ENCODE data around the gene TMPRSS3.

TMPRSS3 gene

DNA sequence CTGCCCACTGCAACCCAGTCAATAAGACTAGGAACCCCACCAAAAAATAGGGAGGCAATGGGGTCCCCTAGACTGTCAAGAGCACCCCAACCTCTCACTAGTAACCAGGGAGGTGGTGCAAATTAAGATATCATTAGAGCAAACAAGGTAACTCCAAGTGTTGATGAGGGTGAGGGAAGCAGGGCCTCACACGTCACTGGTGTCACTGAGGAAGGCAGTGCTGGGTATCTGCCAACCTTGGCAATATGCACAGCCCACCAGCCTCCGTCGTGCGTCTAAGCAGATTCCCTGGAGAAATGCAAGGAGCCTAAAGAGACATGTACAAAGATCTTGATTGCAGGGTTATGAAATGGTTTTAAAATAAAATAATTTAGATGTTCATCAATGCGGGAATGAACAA lies 11.6 kb upstream of the TMPRSS3 start:
- H3K27ac Mint-ChIP-seq = peak overlapping the region; percentile 97
- no peaks in the 10 kb centered on the region for H3K27me3 Mint-ChIP-seq
- H3K4me1 Mint-ChIP-seq = peaks cover 49% of the 10 kb centered on the region
- ATAC-seq (no peak), DNase-seq (no peak)
- H3K4me3 Mint-ChIP-seq = peak overlapping the region; percentile 98
- peaks cover 53% of the 10 kb centered on the region for H3K36me3 Mint-ChIP-seq (ENCODE audit: low read depth)
- H3K9me3 Mint-ChIP-seq = no peaks in the 10 kb centered on the region

DNA sequence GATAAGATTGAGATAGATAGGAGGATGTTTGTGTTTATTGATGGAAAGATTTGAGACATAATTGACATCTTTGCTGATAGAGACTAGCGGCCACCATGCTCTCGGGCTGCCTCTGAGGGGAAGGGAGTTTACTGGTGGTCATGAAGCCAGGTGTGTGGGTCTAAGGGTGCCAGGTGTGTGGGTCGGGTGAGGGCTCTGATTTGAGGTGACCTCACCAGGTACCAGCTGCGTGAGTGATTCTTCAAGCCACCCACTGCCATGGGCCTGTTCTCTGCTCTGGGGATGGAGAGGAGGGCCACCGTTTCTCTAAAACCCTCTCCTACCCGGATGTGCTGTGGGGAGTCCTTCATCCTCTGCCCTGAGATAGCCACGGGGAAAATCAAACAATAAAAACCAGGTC lies 11.0 kb upstream of the TMPRSS3 start:
- peaks cover 56% of the 10 kb centered on the region for H3K36me3 Mint-ChIP-seq (ENCODE audit: low read depth)
- no peak for DNase-seq
- H3K9me3 Mint-ChIP-seq = peaks cover 4% of the 10 kb centered on the region
- peaks cover 54% of the 10 kb centered on the region for H3K4me1 Mint-ChIP-seq
- peak overlapping the region; percentile 98 for H3K4me3 Mint-ChIP-seq
- H3K27ac Mint-ChIP-seq = peak overlapping the region; percentile 97
- no peak for ATAC-seq
- no peaks in the 10 kb centered on the region for H3K27me3 Mint-ChIP-seq

DNA sequence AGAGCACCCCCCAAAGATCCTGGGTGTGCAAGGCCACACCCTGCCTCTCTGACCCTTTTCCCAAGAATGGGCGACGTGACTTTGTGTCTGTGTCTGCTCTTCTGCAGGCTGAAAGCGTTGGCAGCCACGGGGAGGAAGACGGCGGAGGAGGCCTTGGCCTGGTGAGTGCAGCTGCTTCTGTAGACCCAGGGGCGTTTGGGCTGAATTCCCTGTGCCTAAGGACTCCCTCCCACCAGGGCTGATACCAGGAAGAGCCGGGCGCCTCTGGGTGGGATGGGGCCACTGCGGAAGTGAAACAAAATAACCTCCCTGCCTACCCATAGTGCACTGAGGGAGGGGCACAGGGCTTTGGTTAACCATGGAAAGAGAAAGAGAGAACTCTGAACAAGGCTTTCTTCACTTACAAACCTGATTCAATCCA lies 10.4 kb upstream of the TMPRSS3 start:
- DNase-seq = peak; percentile 72
- peak; percentile 70 for ATAC-seq
- H3K9me3 Mint-ChIP-seq = peaks cover 10% of the 10 kb centered on the region

DNA sequence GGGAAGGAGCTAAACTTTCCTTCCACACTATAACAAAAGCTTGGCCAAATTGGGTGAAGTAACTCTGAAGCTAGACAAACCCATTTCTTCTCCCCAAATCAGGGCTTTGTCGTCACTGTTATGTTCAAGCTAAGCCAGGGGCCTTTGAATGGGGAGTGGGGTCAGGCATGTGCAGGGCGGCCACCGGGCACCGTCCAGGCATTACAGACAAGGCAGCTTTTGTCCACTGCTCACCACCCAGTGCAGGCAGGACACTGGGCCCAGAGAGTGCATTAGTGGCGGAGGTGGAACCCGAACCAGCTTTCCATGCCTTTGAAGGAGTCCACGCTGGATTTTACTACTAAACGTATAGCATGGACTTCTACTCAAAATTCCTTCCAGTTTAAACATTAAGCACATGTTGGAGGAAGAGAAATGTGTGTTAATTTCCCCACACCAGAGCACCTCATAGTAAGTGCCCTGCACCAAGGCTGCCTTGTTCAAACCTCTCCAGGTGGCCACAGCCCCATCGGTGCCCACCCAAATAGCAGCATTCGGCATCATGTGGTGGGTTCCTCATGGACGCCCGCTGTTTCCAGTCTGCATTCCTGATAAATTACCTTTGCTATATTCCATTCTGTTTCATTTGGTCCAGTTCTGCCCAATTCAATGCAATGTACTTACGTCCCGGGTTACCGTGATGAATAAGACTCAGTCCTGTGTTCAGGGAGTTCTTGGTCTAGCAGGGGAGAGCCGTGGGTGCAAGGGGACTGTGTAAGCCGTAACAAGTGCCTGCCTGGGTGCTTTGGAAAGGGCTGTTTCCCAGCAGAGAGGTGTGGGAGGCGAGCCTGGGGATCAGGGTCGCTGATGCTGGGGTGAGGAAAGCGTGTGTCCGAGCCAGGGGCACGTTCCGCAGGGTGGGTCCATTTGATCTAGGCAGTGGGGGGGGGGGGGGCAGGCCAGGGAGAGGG lies 9.5 kb upstream of the TMPRSS3 start:
- Mint-ChIP-seq H3K27me3 (no peaks in the 10 kb centered on the region), H3K4me3 (peak overlapping the region; percentile 98), H3K27ac (peak overlapping the region; percentile 97), H3K36me3 (ENCODE audit: low read depth) (peaks cover 63% of the 10 kb centered on the region), H3K9me3 (peaks cover 10% of the 10 kb centered on the region), H3K4me1 (peaks cover 68% of the 10 kb centered on the region)
- DNase-seq = no peak
- peak; percentile 44 for ATAC-seq

More for the DNA sequence above, 10.4 kb upstream of the TMPRSS3 start:
- Mint-ChIP-seq H3K27ac (peak overlapping the region; percentile 97), H3K27me3 (no peaks in the 10 kb centered on the region), H3K36me3 (ENCODE audit: low read depth) (peaks cover 60% of the 10 kb centered on the region), H3K4me3 (peak overlapping the region; percentile 98), H3K4me1 (peaks cover 60% of the 10 kb centered on the region)

DNA sequence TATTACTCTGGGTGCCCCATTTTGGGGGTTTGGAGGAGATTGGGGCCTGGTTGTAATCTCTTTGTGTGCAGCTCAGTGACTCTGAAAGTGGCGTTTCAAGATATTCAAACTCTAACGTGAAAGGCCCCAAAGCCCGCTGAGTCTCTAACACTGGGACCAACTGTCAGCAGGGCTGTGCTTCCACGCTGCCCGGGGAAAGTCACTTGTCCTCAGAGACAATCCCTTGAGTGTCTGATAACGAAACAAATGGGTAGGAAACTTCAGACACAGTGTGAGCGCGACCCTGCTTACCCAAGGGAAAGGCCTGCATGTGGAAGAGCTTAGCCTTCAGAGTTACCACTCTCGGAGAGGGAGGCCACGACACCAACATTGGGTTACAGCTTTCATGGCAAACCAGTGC lies 8.7 kb upstream of the TMPRSS3 start:
- Mint-ChIP-seq H3K27me3 (no peaks in the 10 kb centered on the region), H3K4me3 (peak overlapping the region; percentile 98), H3K4me1 (peaks cover 68% of the 10 kb centered on the region), H3K36me3 (ENCODE audit: low read depth) (peaks cover 59% of the 10 kb centered on the region), H3K9me3 (peaks cover 10% of the 10 kb centered on the region), H3K27ac (peak overlapping the region; percentile 97)
- ATAC-seq (peak; percentile 11), DNase-seq (no peak)

DNA sequence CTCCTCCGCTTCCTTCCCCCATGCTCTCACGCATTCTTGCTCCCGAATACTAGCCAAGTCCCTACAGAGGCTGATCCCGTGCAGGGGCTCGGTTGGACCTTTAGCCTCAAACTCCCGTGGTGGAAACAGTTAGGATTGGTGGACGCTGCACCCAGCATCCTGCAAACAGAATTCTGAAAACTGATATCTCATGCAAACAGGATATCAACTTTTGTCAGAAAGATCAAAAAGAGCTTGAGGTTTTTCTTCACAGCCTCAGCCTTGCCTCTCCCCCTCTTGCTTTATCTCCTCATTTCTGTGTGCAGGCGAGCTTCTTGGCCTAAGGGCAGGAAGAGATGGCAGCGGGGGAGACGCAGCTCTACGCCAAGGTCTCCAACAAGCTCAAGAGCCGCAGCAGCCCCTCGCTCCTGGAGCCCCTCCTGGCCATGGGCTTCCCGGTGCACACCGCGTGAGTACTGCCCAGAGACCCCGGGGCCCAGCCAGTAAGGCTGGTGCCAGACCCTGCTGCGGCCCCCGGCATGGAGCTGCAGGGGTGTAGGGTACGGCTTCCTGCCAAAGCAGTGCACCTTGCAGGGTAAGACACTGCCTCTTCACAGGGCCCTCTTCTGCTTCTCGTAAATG lies 7.9 kb upstream of the TMPRSS3 start, which contains the start of gene UBASH3A:
Gene UBASH3A, plus strand, starts transcription at position 292 of the 621 bp plus-strand sequence. Its CDS starts 44 bp downstream, at position 336.
- no peak for DNase-seq
- peak; percentile 18 for ATAC-seq
- Mint-ChIP-seq H3K4me1 (peaks cover 69% of the 10 kb centered on the region), H3K36me3 (ENCODE audit: low read depth) (peaks cover 56% of the 10 kb centered on the region), H3K27ac (peak within 1 kb of the TSS; percentile 97), H3K27me3 (peaks cover 1% of the 10 kb centered on the region), H3K9me3 (peaks cover 10% of the 10 kb centered on the region), H3K4me3 (peak within 1 kb of the TSS; percentile 98)

DNA sequence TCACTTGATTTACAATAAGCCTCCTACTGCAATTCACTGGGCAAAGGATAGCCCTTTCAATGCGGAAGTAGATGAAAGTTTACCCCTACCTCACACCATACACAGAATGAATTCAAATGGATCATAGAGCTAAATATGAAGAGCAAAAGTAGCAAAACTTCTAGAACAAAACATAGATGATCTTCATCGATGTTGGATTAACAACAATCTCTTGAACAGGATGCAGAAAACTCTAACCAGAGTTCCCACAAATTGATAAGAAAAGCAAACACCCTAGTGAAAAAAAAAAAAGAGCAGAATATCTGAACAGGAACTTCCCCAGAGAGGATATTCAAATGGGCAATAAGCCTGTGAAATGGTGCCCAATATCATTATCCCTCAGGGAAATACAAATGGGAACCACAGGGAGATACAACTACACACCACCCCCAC lies 6.0 kb upstream of the TMPRSS3 start:
- ATAC-seq (no peak), DNase-seq (no peak)
- Mint-ChIP-seq H3K27ac (peak overlapping the region; percentile 61), H3K27me3 (peaks cover 1% of the 10 kb centered on the region), H3K36me3 (ENCODE audit: low read depth) (peaks cover 58% of the 10 kb centered on the region), H3K4me1 (peaks cover 67% of the 10 kb centered on the region), H3K9me3 (peaks cover 10% of the 10 kb centered on the region), H3K4me3 (peak overlapping the region; percentile 36)

DNA sequence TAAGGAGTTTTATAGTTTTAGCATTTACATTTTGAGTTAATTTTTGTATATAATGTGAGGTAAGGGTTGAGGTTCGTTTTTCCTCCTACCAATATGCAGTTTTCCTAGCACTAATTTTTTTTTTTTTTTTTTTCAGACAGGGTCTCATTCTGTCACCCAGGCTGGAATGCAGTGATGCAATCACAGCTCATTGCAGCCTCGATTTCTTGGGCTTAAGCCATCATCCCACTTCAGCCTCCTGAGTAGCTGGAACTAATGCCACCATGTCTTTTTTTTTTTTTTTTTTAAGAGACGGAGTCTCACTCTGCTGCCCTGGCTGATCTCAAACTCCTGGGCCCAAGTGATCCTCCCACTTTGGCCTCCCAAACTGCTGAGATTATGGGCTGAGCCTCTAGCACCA lies 5.3 kb upstream of the TMPRSS3 start:
- H3K9me3 Mint-ChIP-seq = peaks cover 10% of the 10 kb centered on the region
- peaks cover 67% of the 10 kb centered on the region for H3K4me1 Mint-ChIP-seq
- H3K27me3 Mint-ChIP-seq = peaks cover 1% of the 10 kb centered on the region
- peak overlapping the region; percentile 36 for H3K4me3 Mint-ChIP-seq
- peak overlapping the region; percentile 61 for H3K27ac Mint-ChIP-seq
- H3K36me3 Mint-ChIP-seq (ENCODE audit: low read depth) = peaks cover 52% of the 10 kb centered on the region
- DNase-seq (no peak), ATAC-seq (no peak)

DNA sequence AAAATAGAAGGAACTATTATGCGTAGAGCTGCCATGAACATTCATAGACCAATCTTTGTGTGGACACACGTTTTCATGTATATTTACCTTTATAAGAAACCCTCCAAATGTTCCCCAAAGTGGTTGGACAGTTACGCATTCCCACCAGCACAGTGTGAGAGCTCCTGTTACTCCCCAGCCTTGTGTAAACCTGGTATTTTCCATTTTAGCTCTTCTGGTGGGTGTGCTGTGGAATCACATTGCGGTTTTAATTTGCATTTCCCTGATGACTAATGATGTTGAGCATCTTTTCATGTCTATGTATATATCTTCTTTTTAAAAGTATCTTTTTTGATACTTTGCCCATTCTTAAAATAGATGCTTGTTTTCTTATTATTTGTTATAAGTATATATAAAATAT lies 4.7 kb upstream of the TMPRSS3 start:
- H3K9me3 Mint-ChIP-seq = peaks cover 10% of the 10 kb centered on the region
- peaks cover 67% of the 10 kb centered on the region for H3K4me1 Mint-ChIP-seq
- peak; percentile 66 for ATAC-seq
- peak overlapping the region; percentile 64 for H3K4me3 Mint-ChIP-seq
- H3K36me3 Mint-ChIP-seq (ENCODE audit: low read depth) = peaks cover 45% of the 10 kb centered on the region
- H3K27ac Mint-ChIP-seq = peak overlapping the region; percentile 61
- DNase-seq = no peak
- peaks cover 1% of the 10 kb centered on the region for H3K27me3 Mint-ChIP-seq

DNA sequence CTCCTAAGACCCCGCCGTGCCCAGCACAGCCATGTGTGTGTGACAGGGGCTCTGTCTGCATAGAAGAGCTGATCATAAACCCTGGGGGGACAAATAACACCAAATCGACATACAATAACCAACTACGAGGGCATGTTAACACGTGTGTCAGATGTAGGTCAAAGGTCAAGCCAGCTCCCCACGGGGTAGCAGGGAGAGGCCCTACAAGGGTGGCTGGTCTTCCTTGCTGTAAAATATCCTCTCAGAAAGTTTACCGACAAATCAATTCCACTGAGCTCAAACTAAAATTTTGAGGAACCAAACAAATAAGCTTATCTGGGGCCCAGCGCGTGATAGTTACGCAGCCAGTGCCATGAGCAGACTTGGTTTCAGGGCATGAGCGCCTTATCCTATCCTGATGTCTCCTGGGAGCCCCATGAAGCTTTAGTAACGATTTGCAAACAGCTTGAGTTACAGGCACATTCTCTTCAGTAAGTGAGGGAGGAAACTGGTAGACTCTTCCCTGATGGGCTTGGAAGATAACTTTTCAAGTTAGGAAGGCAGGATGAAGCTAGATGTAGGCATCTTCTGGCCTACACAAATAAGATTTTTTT lies 2.7 kb upstream of the TMPRSS3 start:
- DNase-seq = no peak
- Mint-ChIP-seq H3K4me1 (peaks cover 77% of the 10 kb centered on the region), H3K4me3 (peak overlapping the region; percentile 2), H3K9me3 (peaks cover 10% of the 10 kb centered on the region), H3K27ac (peak overlapping the region; percentile 53), H3K27me3 (peaks cover 1% of the 10 kb centered on the region), H3K36me3 (ENCODE audit: low read depth) (peaks cover 36% of the 10 kb centered on the region)
- ATAC-seq = no peak

DNA sequence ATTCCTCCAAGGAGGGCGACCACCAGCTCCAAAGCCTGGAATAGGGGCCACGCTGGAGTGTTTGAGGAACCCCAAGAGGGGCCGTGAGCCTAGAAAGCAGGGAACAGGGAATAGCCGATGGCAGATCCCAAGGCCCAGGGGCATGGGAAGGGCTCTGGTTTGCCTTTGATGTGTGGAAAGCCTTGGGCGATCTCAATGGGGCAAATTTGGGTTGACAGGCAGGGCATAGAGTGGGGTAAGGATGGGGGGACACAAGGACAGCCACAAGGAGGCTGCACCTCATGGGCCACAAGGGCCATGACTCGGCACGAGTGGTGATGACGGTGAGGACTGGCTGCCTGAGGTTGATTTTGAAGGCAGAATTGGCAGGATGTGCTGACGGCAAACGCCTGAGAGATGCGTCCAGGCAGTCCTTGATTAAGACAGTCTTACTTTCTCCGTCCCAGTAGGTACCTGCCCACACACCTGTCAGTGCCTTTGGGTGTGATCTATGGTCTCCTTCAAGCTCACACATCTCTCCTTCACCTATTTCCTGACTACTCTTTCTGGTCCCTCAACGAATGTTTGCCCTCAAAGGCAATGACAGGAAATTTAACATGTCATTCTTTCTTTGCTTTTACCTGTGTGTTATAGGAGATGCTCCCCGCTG lies 2.0 kb upstream of the TMPRSS3 start:
- no peak for DNase-seq
- no peak overlapping the region for H3K4me3 Mint-ChIP-seq
- peaks cover 10% of the 10 kb centered on the region for H3K9me3 Mint-ChIP-seq
- peaks cover 1% of the 10 kb centered on the region for H3K27me3 Mint-ChIP-seq
- peaks cover 36% of the 10 kb centered on the region for H3K36me3 Mint-ChIP-seq (ENCODE audit: low read depth)
- ATAC-seq = no peak
- H3K27ac Mint-ChIP-seq = peak overlapping the region; percentile 53
- peaks cover 78% of the 10 kb centered on the region for H3K4me1 Mint-ChIP-seq

DNA sequence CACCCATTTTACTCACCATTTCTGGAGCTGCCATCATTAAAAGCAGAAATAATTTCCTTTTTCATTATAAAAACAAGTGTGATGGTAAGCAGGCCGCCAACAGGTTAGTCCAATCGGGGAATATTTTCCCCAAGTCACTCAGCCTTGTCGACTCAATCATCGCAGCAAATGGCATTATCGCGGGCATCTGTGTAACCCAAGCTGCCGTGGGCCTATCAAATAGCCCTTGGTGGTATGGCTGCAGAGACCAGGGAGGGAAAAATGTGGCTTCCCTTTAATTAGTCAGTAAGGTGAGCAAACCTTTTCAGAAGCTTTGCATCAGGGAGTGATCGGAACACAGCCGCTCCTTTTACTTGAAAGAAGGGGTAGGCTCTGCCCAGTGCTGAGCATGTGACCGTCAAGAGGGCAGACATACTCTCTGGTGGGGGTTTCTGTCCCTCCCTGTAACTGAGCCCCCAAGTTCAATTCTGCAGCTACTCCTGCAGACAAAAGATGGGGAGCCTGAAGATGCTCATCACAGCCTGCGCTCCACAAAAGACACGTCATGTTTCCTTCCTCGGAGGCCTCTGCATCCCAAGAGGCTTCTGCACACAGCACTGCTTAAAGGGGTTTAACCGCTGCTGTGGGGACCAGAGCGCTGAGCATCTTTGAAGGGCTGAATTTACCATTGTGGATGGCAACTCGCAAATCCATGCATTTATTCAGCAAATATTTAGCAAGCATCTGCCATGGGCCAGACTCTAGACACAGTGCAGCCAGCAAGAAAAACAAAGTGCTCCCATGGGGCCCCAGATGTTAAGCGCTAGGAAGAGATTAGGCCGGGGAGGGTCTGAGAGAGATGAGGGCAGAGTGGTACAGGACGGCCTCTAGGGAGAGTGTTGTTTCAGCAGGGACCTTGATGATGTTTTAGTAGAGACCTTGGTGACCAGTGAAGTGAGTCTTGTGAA lies 1.2 kb upstream of the TMPRSS3 start:
- Mint-ChIP-seq H3K36me3 (ENCODE audit: low read depth) (peaks cover 37% of the 10 kb centered on the region), H3K4me3 (no peak overlapping the region), H3K4me1 (peaks cover 80% of the 10 kb centered on the region), H3K27me3 (peaks cover 4% of the 10 kb centered on the region), H3K27ac (peak overlapping the region; percentile 31), H3K9me3 (peaks cover 8% of the 10 kb centered on the region)
- ATAC-seq = no peak
- DNase-seq = no peak

DNA sequence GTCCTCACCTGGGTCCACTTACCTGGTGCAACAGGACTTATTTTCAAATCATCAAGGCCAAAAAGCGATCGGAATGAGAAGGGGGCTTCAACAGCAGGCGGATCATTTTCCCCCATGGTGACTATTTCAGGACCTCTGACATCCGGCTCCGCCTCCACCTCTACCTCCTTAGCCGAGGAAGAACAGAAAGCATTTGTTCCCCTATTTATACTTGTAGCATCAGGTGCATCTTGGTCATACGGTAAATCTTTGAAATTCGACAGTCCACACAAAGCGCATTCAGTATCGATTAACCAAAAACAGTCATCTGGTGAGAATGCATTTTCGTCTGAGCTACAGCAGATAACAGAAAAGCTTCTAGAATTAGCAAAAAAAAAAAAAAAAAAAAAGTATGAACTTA lies 550 bp downstream of the TMPRSS3 start:
- H3K4me1 Mint-ChIP-seq = peaks cover 79% of the 10 kb centered on the region
- DNase-seq (no peak), ATAC-seq (no peak)
- H3K4me3 Mint-ChIP-seq = no peak overlapping the region
- no peak overlapping the region for H3K27ac Mint-ChIP-seq
- H3K27me3 Mint-ChIP-seq = peaks cover 7% of the 10 kb centered on the region
- peaks cover 38% of the 10 kb centered on the region for H3K36me3 Mint-ChIP-seq (ENCODE audit: low read depth)
- H3K9me3 Mint-ChIP-seq = no peaks in the 10 kb centered on the region

Measured in activated naive CD8-positive, alpha-beta T cell treated with anti-CD3 and anti-CD28 coated beads, Interleukin-2, amount 50 U/mL, for 24 hours (primary cell).